Naive B cell (primary cell): Measurements from ENCODE around the gene TULP1. TPM values are rescaled to one million over a fixed set of nuclear protein-coding genes. Genes with fewer than 3 reads are reported as not detected.

ENCODE experiments used
- ATAC-seq, 2 donors: fragments of 150-1000 bp; cut with Tn5 transposase; 2 replicates each; pipeline ENCODE4 v1.10.0; 2021; ENCODE audit warnings: low read depth in 2 of 2, mild to moderate bottlenecking in 2 of 2, moderate library complexity in 2 of 2
- DNase-seq: peaks from one replicate; pipeline ENCODE4 v3.0.0; 2022
- H3K27ac Mint-ChIP-seq, 6 donors: one replicate each; pipeline ENCODE4 v1.8.0; 2020 to 2022; ENCODE audit warnings: mild to moderate bottlenecking in 6 of 6, mixed read lengths in 6 of 6, moderate library complexity in 5 of 6, inconsistent platforms in 2 of 6
- H3K27me3 Mint-ChIP-seq, 3 donors: one replicate each; pipeline ENCODE4 v1.8.0; 2021 to 2022; ENCODE audit warnings: mixed read lengths in 3 of 3, mild to moderate bottlenecking in 1 of 3
- H3K36me3 Mint-ChIP-seq, 2 donors: one replicate each; pipeline ENCODE4 v1.8.0; 2020 to 2022; ENCODE audit warnings: mixed read lengths in 2 of 2, inconsistent platforms in 1 of 2, mild to moderate bottlenecking in 1 of 2
- H3K4me1 Mint-ChIP-seq, 3 donors: one replicate each; pipeline ENCODE4 v1.8.0; 2020 to 2022; ENCODE audit warnings: mixed read lengths in 3 of 3, inconsistent platforms in 1 of 3, mild to moderate bottlenecking in 1 of 3, moderate library complexity in 1 of 3
- H3K4me3 Mint-ChIP-seq, 8 donors: one replicate each; pipeline ENCODE4 v1.8.0; 2020 to 2022; ENCODE audit warnings: mild to moderate bottlenecking in 8 of 8, mixed read lengths in 8 of 8, moderate library complexity in 8 of 8, inconsistent platforms in 2 of 8
- H3K9me3 Mint-ChIP-seq, 7 donors: one replicate each; pipeline ENCODE4 v1.8.0; 2020 to 2022; ENCODE audit warnings: mixed read lengths in 7 of 7, mild to moderate bottlenecking in 5 of 7, inconsistent platforms in 2 of 7, moderate library complexity in 1 of 7
- polyA plus RNA-seq, 6 donors: library from polyadenylated mRNA; unstranded; fragments of 300-500 nt; fragmentation: Illumina TruSeq; gene quantifications; one replicate each; pipeline ENCODE4 v1.2.3, GENCODE V29; 2021; ENCODE audit warnings: low read depth in 6 of 6

Gene TULP1
- polyA plus RNA-seq, 6 donors from 2014 or later = not detected

DNA sequence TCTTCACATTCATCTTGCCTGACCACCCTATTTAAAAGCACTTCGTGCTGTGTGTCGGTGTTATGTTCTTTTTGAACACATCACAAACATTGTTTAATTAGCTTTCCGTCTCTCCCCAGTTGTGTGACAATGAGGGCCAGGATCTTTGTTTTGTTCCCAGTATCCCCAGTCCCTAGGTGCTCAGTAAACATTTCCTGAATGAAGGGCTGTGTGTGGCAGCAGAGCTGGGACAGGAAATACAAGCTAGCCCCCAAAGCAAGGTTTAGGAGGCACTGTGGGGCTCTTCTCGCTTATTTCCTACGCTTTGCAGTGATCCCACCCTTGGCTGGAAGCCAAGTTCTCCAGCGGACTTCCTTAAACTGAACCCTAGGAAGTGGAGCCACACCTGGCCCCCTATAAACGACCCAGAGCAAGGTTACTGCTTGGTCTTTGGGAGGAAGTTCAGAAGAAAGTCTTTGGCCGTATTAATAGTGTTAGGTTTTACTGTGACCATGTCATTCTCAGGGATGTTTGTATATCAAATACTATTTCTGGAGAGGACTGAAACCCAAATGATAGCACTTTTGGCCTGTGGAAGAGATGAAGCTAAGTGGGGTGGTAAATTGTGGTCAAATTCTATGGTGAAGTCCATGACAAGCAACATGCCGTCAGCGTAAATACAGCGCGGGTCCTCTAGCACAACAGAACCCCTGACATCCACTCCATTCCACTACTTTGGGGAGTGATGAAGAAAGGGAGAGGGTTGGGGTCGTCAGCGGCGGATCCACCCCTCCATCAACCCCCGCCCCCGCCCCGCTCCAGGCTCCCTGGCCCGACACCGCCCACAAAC is 61.1 kb downstream of the TULP1 start:
- ATAC-seq = peak; percentile 3 to 5
- H3K4me3 Mint-ChIP-seq = peak overlapping the region; percentile 77 to 95 (median 91)
- no peaks in the 10 kb centered on the region for H3K9me3 Mint-ChIP-seq
- peaks cover 0 to 9% of the 10 kb centered on the region in 2 donors for H3K36me3 Mint-ChIP-seq
- H3K27me3 Mint-ChIP-seq = no peaks in the 10 kb centered on the region
- no peak for DNase-seq
- H3K27ac Mint-ChIP-seq = peak overlapping the region in 5 of 6 donors; percentile 12 to 97 (median 74)
- H3K4me1 Mint-ChIP-seq = peaks cover 15 to 39% (median 25%) of the 10 kb centered on the region in 3 donors

DNA sequence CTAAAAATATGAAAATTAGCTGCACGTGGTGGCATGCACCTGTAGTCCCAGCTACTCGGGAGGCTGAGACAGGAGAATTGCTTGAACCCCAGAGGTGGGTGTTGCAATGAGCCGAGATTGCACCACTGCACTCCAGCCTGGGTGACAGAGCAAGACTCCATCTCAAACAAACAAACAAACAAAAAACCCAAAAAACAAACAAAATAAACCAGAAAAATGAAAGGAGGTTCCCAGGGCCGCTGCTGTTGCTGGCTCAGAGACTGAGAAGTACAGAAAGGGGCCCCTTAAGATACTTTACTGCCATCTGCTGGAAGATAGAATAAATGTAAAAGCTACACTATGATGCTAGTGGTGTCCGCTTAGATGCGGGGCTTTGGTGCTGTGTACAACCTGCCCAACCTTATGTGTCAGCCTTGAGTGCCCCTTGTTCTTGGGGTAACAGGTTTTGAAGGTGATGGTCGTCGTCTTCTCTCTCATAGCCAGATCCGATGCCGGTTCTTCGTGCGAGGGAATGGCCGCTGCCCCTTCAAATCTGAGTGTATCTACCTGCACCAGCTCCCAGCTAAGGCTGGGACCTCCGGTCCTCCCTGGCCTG is 63.3 kb downstream of the TULP1 start:
- Mint-ChIP-seq H3K27me3 (no peaks in the 10 kb centered on the region), H3K27ac (no peak overlapping the region), H3K4me1 (peaks cover 11 to 35% (median 25%) of the 10 kb centered on the region in 3 donors), H3K36me3 (no peaks in the 10 kb centered on the region), H3K9me3 (no peaks in the 10 kb centered on the region), H3K4me3 (peak overlapping the region in 2 of 8 donors; percentile 30 to 72)
- peak; percentile 66 to 67 for ATAC-seq
- DNase-seq = peak; percentile 71

DNA sequence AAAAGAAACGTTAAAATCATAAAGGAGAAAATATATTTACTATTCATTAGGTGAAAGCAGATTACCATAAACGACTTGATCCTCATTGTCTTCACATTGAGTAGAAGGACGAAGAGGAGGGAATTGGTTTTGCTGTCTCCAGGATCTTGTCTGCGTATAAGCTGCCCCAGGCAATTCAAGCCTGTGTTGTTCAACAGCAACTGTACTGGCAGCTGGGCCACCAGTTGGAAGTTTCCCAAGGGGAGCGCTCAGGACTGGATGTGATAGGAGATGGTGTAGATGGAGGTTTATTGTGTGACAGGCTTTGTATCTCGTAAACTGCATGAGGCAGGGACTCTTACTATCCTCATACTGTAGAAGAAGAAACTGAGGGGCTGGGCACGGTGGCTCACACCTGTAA is 64.5 kb downstream of the TULP1 start:
- H3K4me1 Mint-ChIP-seq = peaks cover 11 to 29% (median 23%) of the 10 kb centered on the region in 3 donors
- peak overlapping the region in 1 of 6 donors; percentile 24 for H3K27ac Mint-ChIP-seq

More for the DNA sequence above, 64.5 kb downstream of the TULP1 start:
- H3K9me3 Mint-ChIP-seq = no peaks in the 10 kb centered on the region
- peak overlapping the region in 1 of 8 donors; percentile 52 for H3K4me3 Mint-ChIP-seq
- no peaks in the 10 kb centered on the region for H3K27me3 Mint-ChIP-seq
- DNase-seq (no peak), ATAC-seq (no peak)
- H3K36me3 Mint-ChIP-seq = no peaks in the 10 kb centered on the region

Other genes starting within 250 kb of the TULP1 start
- 100 to 1,000 TPM in 1 of 6 donors, 10 to 100 TPM in 5; 25.8 to 104 (median 58.3) TPM for gene DEF6, start 215.1 kb downstream of the TULP1 start, polyA plus RNA-seq
- gene PPARD, start 170.3 kb downstream of the TULP1 start, polyA plus RNA-seq = 10 to 100 TPM in 1 of 6 donors, 1 to 10 TPM in 4, not detected in 1; 5.6 to 13.9 (median 5.7) TPM
- 1 to 10 TPM; 2.8 to 9.7 (median 6.2) TPM for gene FANCE, start 60.6 kb downstream of the TULP1 start, polyA plus RNA-seq
- 1,000 to 10,000 TPM in 4 of 6 donors, 100 to 1,000 TPM in 2; 756 to 1,303 (median 1,016) TPM for gene RPL10A, start 44.5 kb downstream of the TULP1 start, polyA plus RNA-seq
- gene TEAD3, start 15.8 kb downstream of the TULP1 start, polyA plus RNA-seq = under 1 TPM in 3 of 6 donors, not detected in 3; 0.14 to 0.47 (median 0.45) TPM
- 10 to 100 TPM in 3 of 6 donors, 1 to 10 TPM in 3; 6.7 to 80.8 (median 15.1) TPM for gene FKBP5, start 176.0 kb upstream of the TULP1 start, polyA plus RNA-seq
- 1 to 10 TPM in 1 of 6 donors, under 1 TPM in 3, not detected in 2; 0.30 to 2.2 (median 0.77) TPM for gene ARMC12, start 224.1 kb upstream of the TULP1 start, polyA plus RNA-seq